ENCODE measurements around the gene TRABD2A.

Gene TRABD2A

DNA sequence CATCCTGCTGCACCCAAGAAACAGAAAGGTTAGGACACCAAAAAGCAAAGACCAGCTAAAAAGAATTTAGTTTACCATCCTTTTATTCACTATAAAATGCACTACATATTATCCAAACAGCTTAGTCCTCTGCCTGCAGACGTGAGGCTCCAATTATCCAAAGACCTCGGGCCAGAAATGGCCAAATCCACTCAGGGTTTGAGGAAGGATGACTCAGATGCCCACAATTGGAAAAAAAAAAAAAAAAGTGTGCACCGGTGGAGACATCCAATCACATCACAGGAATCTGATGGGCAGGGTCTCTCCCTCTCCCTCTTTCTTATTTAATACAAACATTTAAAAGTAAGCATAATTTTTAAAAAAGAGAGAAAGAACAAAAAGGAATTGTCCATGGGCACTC is 65.7 kb downstream of the TRABD2A start:
- no peaks in the 10 kb centered on the region for H3K36me3 Mint-ChIP-seq (ENCODE audit: insufficient read depth)
- peaks cover 42% of the 10 kb centered on the region for H3K4me1 Mint-ChIP-seq
- H3K27ac Mint-ChIP-seq (ENCODE audit: low read depth): no peak overlapping the region
- no peaks in the 10 kb centered on the region for H3K27me3 Mint-ChIP-seq
- no peak overlapping the region for H3K4me3 Mint-ChIP-seq
- no peak for DNase-seq (ENCODE audit: low spot score in 2 of 2)
- no peaks in the 10 kb centered on the region for H3K9me3 Mint-ChIP-seq
- no peak for ATAC-seq (replicated peaks; ENCODE audit: extremely low read depth, poor library complexity, severe bottlenecking)

DNA sequence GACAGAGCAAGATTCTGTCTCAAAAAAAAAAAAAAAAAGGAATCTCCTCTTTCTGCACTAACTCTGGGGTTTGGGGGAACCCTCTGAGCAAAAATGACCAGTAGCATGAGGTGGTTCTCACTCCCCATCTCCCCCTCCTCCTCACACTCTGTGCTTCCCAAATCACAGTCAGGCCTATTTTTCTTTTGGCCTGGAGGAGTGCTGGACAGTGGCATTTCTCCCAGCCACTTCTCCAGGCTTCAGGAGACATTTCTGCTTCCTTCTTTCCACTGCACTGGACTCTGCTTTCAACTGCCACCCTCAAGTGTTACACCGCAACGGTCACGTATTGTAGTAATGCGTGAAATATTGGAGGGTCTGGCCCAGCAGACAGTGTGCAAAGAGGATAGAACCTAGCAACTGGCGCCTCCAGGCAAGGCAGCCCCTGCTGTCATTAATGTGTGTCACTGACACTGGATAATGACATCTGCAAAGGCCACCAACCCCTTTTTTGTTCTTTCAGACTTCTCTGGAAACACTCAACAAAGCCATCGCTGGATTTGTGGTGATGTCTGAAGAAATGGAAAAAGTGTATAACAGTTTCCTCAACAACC is 68.9 kb downstream of the TRABD2A start:
- H3K4me1 Mint-ChIP-seq: peaks cover 33% of the 10 kb centered on the region
- H3K4me3 Mint-ChIP-seq: no peak overlapping the region
- no peak for DNase-seq (ENCODE audit: low spot score in 2 of 2)
- no peaks in the 10 kb centered on the region for H3K36me3 Mint-ChIP-seq (ENCODE audit: insufficient read depth)
- H3K9me3 Mint-ChIP-seq: no peaks in the 10 kb centered on the region
- H3K27me3 Mint-ChIP-seq: no peaks in the 10 kb centered on the region
- no peak overlapping the region for H3K27ac Mint-ChIP-seq (ENCODE audit: low read depth)
- ATAC-seq (replicated peaks; ENCODE audit: extremely low read depth, poor library complexity, severe bottlenecking): no peak

DNA sequence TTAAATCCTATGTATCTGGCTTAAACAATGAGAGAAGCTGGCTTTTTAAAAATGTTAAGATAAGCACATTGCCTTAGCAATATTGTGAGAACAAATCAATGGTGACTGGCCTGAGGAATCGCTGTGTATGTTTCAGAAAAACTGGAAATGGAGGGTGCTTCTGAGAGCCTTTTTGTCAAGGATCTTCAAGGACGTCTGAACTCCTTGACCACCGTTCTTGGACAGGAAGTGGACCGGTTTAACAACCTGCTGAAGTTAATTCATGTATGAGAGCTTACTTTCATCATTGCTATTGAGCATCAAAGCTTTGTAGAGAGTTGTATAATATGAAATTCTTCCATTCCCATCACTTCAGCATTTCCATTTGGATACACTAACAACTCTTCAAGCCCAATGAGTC is 72.6 kb downstream of the TRABD2A start:
- Mint-ChIP-seq H3K27me3 (no peaks in the 10 kb centered on the region), H3K36me3 (ENCODE audit: insufficient read depth) (no peaks in the 10 kb centered on the region), H3K4me3 (no peak overlapping the region), H3K27ac (ENCODE audit: low read depth) (no peak overlapping the region), H3K4me1 (peaks cover 21% of the 10 kb centered on the region), H3K9me3 (no peaks in the 10 kb centered on the region)
- ATAC-seq (replicated peaks; ENCODE audit: extremely low read depth, poor library complexity, severe bottlenecking): no peak
- no peak for DNase-seq (ENCODE audit: low spot score in 2 of 2)

DNA sequence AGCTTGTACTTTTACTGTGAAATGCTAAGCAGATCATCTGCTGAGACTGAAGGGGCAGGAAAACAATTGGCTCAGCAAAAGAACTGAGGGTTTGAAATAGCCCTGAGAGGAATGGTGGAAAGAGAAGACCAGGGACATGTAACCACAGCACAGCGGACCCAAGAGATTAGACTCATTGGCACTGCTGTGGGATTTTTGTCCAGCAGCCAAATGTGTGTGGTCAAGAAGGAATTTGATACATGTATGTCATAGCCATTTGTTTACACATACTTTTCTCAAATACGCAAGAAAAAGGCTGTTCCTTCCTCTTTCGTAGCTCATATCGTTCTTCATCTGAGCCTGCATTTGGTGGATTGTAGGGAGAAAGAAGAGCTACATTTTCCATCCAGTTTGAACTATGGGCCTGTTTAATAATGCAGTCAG is 73.8 kb downstream of the TRABD2A start:
- no peaks in the 10 kb centered on the region for H3K36me3 Mint-ChIP-seq (ENCODE audit: insufficient read depth)
- H3K4me3 Mint-ChIP-seq: no peak overlapping the region
- DNase-seq (ENCODE audit: low spot score in 2 of 2) (no peak), ATAC-seq (replicated peaks; ENCODE audit: extremely low read depth, poor library complexity, severe bottlenecking) (no peak)
- H3K27me3 Mint-ChIP-seq: no peaks in the 10 kb centered on the region
- H3K9me3 Mint-ChIP-seq: peaks cover 8% of the 10 kb centered on the region
- H3K27ac Mint-ChIP-seq (ENCODE audit: low read depth): peak overlapping the region; percentile 54
- H3K4me1 Mint-ChIP-seq: peaks cover 16% of the 10 kb centered on the region

DNA sequence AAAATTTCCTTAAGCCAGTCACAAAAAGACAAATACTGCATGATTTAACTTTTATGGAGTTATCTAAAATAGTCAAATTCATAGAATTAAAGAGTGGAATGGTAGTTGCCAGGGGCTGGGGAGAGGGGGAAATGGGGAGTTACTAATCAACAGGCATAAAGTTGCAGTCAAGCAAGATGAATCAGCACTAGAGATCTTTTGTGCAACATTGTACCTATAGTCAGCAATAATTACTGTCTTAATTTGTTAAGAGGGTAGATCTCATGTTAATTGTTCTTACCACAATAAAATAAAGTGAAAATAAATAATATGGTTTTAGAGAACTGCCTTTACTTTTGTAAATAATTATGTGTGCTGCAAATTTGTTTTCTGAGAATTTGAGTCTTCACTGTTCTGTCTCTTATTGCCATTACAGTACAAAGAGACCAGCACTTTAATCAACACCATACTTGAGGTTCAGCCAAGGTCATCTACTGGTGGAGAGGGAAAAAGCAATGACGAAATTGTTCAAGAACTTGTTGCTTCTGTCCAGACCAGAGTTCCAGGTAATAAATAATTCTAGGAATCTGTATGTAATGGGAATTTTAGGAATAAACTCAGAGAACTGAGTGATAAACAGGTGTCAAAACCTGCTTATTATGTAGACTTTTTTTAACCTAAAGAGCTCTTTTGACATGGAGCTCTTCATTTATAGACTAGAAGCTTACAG is 75.5 kb downstream of the TRABD2A start:
- no peaks in the 10 kb centered on the region for H3K36me3 Mint-ChIP-seq (ENCODE audit: insufficient read depth)
- no peak overlapping the region for H3K4me3 Mint-ChIP-seq
- peaks cover 11% of the 10 kb centered on the region for H3K9me3 Mint-ChIP-seq
- no peak overlapping the region for H3K27ac Mint-ChIP-seq (ENCODE audit: low read depth)
- DNase-seq (ENCODE audit: low spot score in 2 of 2) (no peak), ATAC-seq (replicated peaks; ENCODE audit: extremely low read depth, poor library complexity, severe bottlenecking) (no peak)
- H3K27me3 Mint-ChIP-seq: no peaks in the 10 kb centered on the region
- H3K4me1 Mint-ChIP-seq: peaks cover 15% of the 10 kb centered on the region

DNA sequence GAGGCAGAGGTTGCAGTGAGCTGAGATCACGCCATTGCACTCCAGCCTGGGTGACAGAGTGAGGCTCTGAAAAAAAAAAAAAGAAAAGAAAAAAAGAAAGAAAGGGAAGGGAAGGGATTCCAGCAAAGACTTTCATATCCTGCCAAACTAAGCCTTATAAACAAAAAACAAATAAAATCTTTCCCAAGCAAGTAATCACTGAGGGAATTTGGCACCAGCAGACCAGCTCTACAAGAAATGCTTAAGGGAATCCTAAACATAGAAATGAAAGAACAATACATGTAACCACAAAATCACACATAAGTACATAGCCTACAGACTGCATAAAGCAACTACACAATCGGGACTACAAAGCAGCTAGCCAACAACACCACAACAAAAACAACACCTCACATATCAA is 79.1 kb downstream of the TRABD2A start:
- DNase-seq (ENCODE audit: low spot score in 2 of 2) (no peak), ATAC-seq (replicated peaks; ENCODE audit: extremely low read depth, poor library complexity, severe bottlenecking) (no peak)
- Mint-ChIP-seq H3K27me3 (no peaks in the 10 kb centered on the region), H3K36me3 (ENCODE audit: insufficient read depth) (no peaks in the 10 kb centered on the region), H3K4me1 (peaks cover 12% of the 10 kb centered on the region), H3K27ac (ENCODE audit: low read depth) (no peak overlapping the region), H3K4me3 (no peak overlapping the region), H3K9me3 (peaks cover 11% of the 10 kb centered on the region)

DNA sequence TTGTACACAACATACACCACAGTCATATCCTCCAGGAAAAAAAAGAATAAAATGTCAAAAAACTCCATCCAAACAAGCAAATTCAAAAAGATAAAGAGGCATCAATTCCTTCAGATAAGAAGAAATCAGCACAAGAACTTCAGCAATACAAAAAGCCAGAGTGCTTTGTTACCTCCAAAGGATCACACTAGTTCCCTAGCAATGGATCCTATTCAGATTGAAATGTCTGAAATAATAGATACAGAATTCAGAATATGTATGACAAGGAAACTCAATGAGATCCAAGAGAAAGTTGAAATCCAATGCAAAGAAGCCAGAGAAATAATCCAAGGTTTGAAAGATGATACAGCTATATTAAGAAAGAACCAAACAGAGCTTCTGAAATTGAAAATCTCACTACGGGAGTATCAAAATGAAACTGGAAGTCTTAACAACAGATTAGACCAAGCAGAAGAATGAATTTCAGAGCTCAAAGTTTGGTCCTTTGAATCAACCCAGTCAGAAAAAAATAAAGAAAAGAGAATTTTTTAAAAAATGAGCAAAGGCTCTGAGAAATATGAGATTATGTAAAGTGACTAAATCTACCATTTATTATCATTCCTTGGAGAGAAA is 80.6 kb downstream of the TRABD2A start:
- H3K9me3 Mint-ChIP-seq: peaks cover 11% of the 10 kb centered on the region
- peaks cover 12% of the 10 kb centered on the region for H3K4me1 Mint-ChIP-seq
- peak overlapping the region; percentile 51 for H3K4me3 Mint-ChIP-seq
- DNase-seq (ENCODE audit: low spot score in 2 of 2) (no peak), ATAC-seq (replicated peaks; ENCODE audit: extremely low read depth, poor library complexity, severe bottlenecking) (no peak)
- no peaks in the 10 kb centered on the region for H3K36me3 Mint-ChIP-seq (ENCODE audit: insufficient read depth)
- no peaks in the 10 kb centered on the region for H3K27me3 Mint-ChIP-seq
- H3K27ac Mint-ChIP-seq (ENCODE audit: low read depth): peak overlapping the region; percentile 56

DNA sequence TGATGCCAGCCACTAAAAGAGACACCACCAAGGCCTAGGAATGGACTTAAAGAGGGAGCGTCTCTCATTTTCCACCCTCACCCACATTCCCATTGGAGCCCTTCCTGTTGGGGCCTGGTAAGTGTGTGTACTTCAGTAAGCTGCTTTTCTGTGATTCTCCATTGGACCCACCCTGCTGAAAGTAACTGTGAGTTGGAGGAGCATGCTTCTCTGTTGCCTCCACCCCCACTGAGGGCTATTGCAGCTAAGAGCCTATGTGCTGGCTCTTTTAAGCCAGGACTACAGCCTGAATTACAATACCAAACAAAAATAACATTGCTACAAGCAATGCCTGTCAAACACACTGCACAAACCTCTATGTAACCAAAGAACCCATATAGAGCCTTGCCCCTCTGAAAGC is 81.1 kb downstream of the TRABD2A start:
- H3K4me1 Mint-ChIP-seq: peaks cover 12% of the 10 kb centered on the region
- H3K9me3 Mint-ChIP-seq: peaks cover 11% of the 10 kb centered on the region
- no peaks in the 10 kb centered on the region for H3K27me3 Mint-ChIP-seq
- H3K4me3 Mint-ChIP-seq: peak overlapping the region; percentile 51
- ATAC-seq (replicated peaks; ENCODE audit: extremely low read depth, poor library complexity, severe bottlenecking) (no peak), DNase-seq (ENCODE audit: low spot score in 2 of 2) (no peak)
- H3K27ac Mint-ChIP-seq (ENCODE audit: low read depth): peak overlapping the region; percentile 56
- no peaks in the 10 kb centered on the region for H3K36me3 Mint-ChIP-seq (ENCODE audit: insufficient read depth)

DNA sequence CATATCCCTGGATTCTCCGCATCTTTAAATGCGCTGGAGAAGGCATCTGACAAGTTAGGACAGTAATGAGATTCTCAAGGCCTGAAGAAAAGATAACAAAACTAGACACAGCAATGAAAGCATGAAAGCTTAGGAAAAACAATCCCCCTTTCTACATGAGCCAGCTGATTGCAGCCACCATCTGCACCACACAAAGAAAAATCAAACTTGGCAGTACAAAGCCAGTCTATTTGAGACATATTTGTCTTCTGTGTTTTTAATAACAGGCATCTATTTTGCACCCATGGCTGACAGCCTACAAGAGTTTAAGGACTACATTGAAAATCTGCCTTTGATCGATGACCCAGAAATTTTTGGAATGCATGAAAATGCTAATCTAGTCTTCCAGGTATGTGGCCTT is 83.6 kb downstream of the TRABD2A start:
- Mint-ChIP-seq H3K27ac (ENCODE audit: low read depth) (peak overlapping the region; percentile 0), H3K4me1 (peaks cover 12% of the 10 kb centered on the region), H3K27me3 (no peaks in the 10 kb centered on the region), H3K36me3 (ENCODE audit: insufficient read depth) (no peaks in the 10 kb centered on the region), H3K9me3 (peaks cover 10% of the 10 kb centered on the region), H3K4me3 (no peak overlapping the region)
- ATAC-seq (replicated peaks; ENCODE audit: extremely low read depth, poor library complexity, severe bottlenecking) (no peak), DNase-seq (ENCODE audit: low spot score in 2 of 2) (no peak)

DNA sequence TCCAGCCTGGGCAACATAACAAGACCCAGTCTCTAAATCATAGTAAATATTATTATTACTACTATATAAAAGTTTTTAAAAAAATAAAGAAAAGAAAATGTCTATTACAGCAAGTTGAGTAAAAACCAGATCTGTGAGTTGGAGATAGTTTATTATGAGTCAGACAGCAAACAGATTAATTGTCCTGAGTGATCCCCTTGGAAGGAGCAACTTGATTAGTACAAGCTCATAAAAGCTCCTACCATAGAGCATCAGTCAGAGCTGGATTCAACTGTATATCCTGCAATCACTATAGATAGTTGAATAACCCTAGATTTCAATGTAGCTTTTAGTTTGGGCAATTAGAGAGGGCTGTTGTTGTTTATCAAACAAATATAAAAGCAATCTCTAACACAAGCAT is 84.1 kb downstream of the TRABD2A start:
- Mint-ChIP-seq H3K27ac (ENCODE audit: low read depth) (peak overlapping the region; percentile 0), H3K9me3 (peaks cover 5% of the 10 kb centered on the region), H3K36me3 (ENCODE audit: insufficient read depth) (no peaks in the 10 kb centered on the region), H3K27me3 (no peaks in the 10 kb centered on the region), H3K4me3 (no peak overlapping the region), H3K4me1 (peaks cover 12% of the 10 kb centered on the region)
- ATAC-seq (replicated peaks; ENCODE audit: extremely low read depth, poor library complexity, severe bottlenecking) (no peak), DNase-seq (ENCODE audit: low spot score in 2 of 2) (no peak)

DNA sequence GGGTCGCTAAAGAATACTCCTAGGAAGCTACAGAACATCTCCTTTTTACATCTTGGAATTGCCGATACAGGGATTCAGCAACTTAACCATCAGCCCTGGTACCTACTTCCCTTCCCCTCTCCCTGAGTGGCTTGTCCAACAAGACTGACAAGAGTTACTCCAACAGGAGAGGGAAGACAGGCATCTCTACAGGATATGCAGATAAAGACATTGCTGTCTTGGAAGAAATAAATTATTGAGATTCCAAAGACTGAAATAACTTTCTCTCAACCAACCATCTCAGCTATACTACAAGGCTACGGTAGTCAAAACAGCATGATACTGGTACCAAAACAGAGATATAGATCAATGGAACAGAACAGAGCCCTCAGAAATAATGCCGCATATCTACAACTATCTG is 87.2 kb downstream of the TRABD2A start:
- peaks cover 5% of the 10 kb centered on the region for H3K9me3 Mint-ChIP-seq
- no peak for DNase-seq (ENCODE audit: low spot score in 2 of 2)
- H3K27ac Mint-ChIP-seq (ENCODE audit: low read depth): no peak overlapping the region
- no peaks in the 10 kb centered on the region for H3K27me3 Mint-ChIP-seq
- H3K4me3 Mint-ChIP-seq: no peak overlapping the region
- H3K4me1 Mint-ChIP-seq: no peaks in the 10 kb centered on the region
- H3K36me3 Mint-ChIP-seq (ENCODE audit: insufficient read depth): no peaks in the 10 kb centered on the region
- no peak for ATAC-seq (replicated peaks; ENCODE audit: extremely low read depth, poor library complexity, severe bottlenecking)

DNA sequence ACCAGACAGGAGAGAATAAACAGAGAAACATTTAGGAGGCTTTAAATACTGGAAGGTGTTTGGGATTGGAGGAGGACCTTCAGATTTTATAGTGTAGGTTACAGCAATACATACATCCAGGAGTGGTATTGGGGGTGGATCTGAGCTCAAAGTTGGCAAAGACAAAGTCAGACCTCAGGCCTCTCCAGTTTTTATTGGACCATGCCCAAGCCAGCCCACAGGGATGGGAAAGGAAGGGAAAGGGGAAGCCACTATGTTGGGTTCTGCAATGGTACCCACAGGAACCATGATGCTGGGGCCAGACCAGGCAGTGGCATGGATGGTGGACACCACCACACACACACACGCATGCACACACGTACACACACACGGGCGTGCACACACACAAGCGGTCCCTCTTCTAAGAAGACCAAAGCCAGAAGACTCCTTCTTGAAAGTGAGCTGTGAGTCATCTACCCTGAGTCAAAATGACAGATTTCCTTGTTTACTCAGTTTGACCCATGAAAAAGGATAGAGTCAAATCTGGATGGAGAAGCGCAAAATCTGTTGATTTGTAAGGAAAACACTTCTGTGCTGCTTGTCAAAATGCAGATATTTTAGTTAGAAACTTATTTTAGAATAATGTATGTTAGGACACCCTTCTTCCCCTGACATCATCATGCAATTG is 87.9 kb downstream of the TRABD2A start:
- ATAC-seq (replicated peaks; ENCODE audit: extremely low read depth, poor library complexity, severe bottlenecking): no peak
- no peaks in the 10 kb centered on the region for H3K36me3 Mint-ChIP-seq (ENCODE audit: insufficient read depth)
- peaks cover 5% of the 10 kb centered on the region for H3K9me3 Mint-ChIP-seq
- H3K4me1 Mint-ChIP-seq: no peaks in the 10 kb centered on the region
- H3K27ac Mint-ChIP-seq (ENCODE audit: low read depth): no peak overlapping the region
- no peaks in the 10 kb centered on the region for H3K27me3 Mint-ChIP-seq
- H3K4me3 Mint-ChIP-seq: no peak overlapping the region
- DNase-seq (ENCODE audit: low spot score in 2 of 2): no peak

DNA sequence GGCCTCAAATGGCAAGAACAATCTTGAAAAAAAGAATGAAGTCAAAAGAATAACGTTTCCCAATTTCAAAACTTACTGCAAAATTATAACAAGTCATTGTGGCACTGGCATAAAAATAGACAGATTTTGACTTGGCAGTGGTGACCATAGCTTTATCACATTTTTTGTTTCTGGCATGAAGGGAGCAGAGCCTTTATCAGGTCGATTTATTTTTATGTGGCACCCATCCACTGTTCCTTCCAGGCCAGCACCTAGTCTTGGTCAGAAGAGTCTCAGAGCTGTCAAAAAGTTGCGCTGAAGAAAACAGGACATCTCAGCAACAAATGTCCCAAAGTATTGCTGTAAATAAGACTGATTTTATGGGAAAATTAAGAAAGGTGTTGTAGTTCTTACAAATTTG is 92.4 kb downstream of the TRABD2A start:
- H3K27ac Mint-ChIP-seq (ENCODE audit: low read depth): no peak overlapping the region
- peaks cover 29% of the 10 kb centered on the region for H3K4me1 Mint-ChIP-seq
- DNase-seq (ENCODE audit: low spot score in 2 of 2) (no peak), ATAC-seq (replicated peaks; ENCODE audit: extremely low read depth, poor library complexity, severe bottlenecking) (no peak)
- no peak overlapping the region for H3K4me3 Mint-ChIP-seq
- peaks cover 9% of the 10 kb centered on the region for H3K9me3 Mint-ChIP-seq
- H3K36me3 Mint-ChIP-seq (ENCODE audit: insufficient read depth): peaks cover 2% of the 10 kb centered on the region
- no peaks in the 10 kb centered on the region for H3K27me3 Mint-ChIP-seq
